Activated CD8-positive, alpha-beta T cell treated with anti-CD3 and anti-CD28 coated beads for 36 hours (primary cell): ENCODE results near the gene PCDHA11. TPM values are rescaled to one million over a fixed set of nuclear protein-coding genes. Genes with fewer than 3 reads are reported as not detected.

Source experiments
- ATAC-seq: fragments of 200-7000 bp; cut with Tn5 transposase; one replicate; pipeline ENCODE4 v1.10.0; 2021; ENCODE audit warnings: mild to moderate bottlenecking, moderate library complexity
- CTCF ChIA-PET: fragments of 350-600 bp; sonication (Branson Sonifier 250); formaldehyde crosslinking; loops from one replicate; lab custom pipeline; 2021; ENCODE audit warnings: antibody characterized with exemption; lab: Charles Lee
- POLR2A ChIA-PET: fragments of 350-600 bp; sonication (Branson Sonifier 250); formaldehyde crosslinking; loops from one replicate; lab custom pipeline; 2021; ENCODE audit warnings: antibody characterized with exemption; lab: Charles Lee
- DNase-seq: peaks from one replicate; pipeline ENCODE4 v3.0.0-alpha.2; 2020
- H3K27ac Mint-ChIP-seq: one replicate; pipeline ENCODE4 v1.8.0; 2021; ENCODE audit warnings: mild to moderate bottlenecking, mixed read lengths
- H3K27me3 Mint-ChIP-seq: one replicate; pipeline ENCODE4 v1.8.0; 2021; ENCODE audit warnings: mixed read lengths
- H3K36me3 Mint-ChIP-seq: one replicate; pipeline ENCODE4 v1.8.0; 2021; ENCODE audit warnings: low read depth, mixed read lengths
- H3K4me1 Mint-ChIP-seq: one replicate; pipeline ENCODE4 v1.8.0; 2021; ENCODE audit warnings: low read depth, mixed read lengths
- H3K4me3 Mint-ChIP-seq: one replicate; pipeline ENCODE4 v1.8.0; 2021; ENCODE audit warnings: mild to moderate bottlenecking, moderate library complexity, mixed read lengths
- H3K9me3 Mint-ChIP-seq: one replicate; pipeline ENCODE4 v1.8.0; 2021; ENCODE audit warnings: mixed read lengths
- intact Hi-C: fragments of 100-400 bp; cut with micrococcal nuclease; formaldehyde crosslinking; loops from one replicate; pipeline ENCODE4 v1.10.0; 2022
- total RNA-seq, 2 experiments: library from RNA; stranded (reverse); gene quantifications; one replicate each; pipeline ENCODE4 v1.2.3, GENCODE V29; 2021
- TF ChIP-seq, protein P1 (sequence below): fragments of 200-600 bp; IDR thresholded peaks from one replicate; pipeline ENCODE4 v1.8.0; 2022; ENCODE audit warnings: antibody characterized with exemption, mild to moderate bottlenecking

The PCDHA11 gene
- total RNA-seq, 2 experiments from 2014 or later = not detected

DNA sequence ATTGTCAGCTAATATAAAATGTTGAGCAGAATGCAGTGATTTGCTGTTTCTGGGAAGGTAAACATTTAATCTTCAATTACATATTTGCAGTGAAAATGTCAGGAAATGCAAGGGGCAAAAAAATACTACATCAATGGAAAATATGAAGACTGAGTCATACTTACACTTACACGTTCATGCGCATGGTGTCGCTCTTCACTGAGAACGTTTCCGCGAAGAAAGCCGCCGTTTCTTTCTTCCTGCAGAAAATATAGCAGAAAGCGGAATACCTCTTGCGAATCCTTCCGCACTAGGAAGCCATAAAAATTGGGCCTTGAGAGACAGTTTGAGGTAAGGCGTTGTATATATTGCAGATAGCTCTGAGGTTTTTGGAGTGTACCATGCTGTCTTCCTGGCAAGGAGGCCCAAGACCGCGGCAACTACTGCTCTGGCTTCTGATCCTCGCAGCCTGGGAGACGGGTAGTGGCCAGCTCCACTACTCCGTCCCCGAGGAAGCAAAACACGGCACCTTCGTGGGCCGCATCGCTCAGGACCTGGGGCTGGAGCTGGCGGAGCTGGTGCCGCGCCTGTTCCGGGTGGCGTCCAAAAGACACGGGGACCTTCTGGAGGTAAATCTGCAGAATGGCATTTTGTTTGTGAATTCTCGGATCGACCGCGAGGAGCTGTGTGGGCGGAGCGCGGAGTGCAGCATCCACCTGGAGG is 13.3 kb downstream of the PCDHA11 start, which contains the start of gene PCDHA13:
TSS of gene PCDHA13 (plus strand) at position 236 of the 702 bp plus-strand sequence. CDS start at position 381, 145 bp downstream.
- Mint-ChIP-seq H3K27ac (no peak within 1 kb of the TSS), H3K36me3 (peaks cover 8% of the 10 kb centered on the region), H3K27me3 (peaks cover 24% of the 10 kb centered on the region), H3K9me3 (peaks cover 18% of the 10 kb centered on the region), H3K4me1 (no peaks in the 10 kb centered on the region), H3K4me3 (no peak within 1 kb of the TSS)
- intact Hi-C loops = no loop called here
- ChIA-PET CTCF (interaction anchor here (0.7 kb wide), 1 partner anchor 159 kb away, joined by 3 read pairs; no protein-coding TSS in a partner anchor), POLR2A (no interaction called here)
- ATAC-seq = no peak
- DNase-seq = no peak
- TF ChIP-seq, protein P1, sequence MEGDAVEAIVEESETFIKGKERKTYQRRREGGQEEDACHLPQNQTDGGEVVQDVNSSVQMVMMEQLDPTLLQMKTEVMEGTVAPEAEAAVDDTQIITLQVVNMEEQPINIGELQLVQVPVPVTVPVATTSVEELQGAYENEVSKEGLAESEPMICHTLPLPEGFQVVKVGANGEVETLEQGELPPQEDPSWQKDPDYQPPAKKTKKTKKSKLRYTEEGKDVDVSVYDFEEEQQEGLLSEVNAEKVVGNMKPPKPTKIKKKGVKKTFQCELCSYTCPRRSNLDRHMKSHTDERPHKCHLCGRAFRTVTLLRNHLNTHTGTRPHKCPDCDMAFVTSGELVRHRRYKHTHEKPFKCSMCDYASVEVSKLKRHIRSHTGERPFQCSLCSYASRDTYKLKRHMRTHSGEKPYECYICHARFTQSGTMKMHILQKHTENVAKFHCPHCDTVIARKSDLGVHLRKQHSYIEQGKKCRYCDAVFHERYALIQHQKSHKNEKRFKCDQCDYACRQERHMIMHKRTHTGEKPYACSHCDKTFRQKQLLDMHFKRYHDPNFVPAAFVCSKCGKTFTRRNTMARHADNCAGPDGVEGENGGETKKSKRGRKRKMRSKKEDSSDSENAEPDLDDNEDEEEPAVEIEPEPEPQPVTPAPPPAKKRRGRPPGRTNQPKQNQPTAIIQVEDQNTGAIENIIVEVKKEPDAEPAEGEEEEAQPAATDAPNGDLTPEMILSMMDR = peak; percentile 33

DNA sequence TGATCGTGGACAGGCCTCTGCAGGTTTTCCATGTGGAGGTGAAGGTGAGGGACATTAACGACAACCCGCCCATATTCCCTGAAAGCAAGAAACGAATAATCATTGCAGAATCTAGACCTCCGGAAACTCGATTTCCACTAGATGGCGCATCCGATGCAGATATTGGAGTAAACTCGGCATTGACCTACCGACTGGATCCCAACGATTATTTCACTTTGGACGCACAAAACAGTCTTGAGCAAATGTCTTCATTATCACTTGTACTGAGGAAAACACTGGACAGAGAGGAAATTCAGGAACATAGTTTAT is 13.8 kb downstream of the PCDHA11 start:
- CTCF ChIA-PET = interaction anchor here (0.7 to 1.2 kb wide), 2 partner anchors 41 to 158 kb away, joined by 3 read pairs; no protein-coding TSS in a partner anchor
- H3K27me3 Mint-ChIP-seq = peaks cover 26% of the 10 kb centered on the region

DNA sequence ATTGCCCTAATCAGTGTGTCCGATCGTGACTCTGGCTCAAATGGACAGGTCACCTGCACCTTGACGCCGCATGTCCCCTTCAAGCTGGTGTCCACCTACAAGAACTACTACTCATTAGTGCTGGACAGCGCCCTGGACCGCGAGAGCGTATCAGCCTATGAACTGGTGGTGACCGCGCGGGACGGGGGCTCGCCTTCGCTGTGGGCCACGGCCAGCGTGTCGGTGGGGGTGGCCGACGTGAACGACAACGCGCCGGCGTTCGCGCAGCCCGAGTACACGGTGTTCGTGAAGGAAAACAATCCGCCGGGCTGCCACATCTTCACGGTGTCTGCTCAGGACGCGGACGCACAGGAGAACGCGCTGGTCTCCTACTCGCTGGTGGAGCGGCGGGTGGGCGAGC is 14.6 kb downstream of the PCDHA11 start:
- ATAC-seq (no peak), DNase-seq (no peak)
- no peak overlapping the region for H3K4me3 Mint-ChIP-seq
- POLR2A ChIA-PET = no interaction called here
- H3K36me3 Mint-ChIP-seq = peaks cover 8% of the 10 kb centered on the region
- intact Hi-C loops = no loop called here
- TF ChIP-seq, protein P1 = no peak
- peaks cover 18% of the 10 kb centered on the region for H3K9me3 Mint-ChIP-seq
- no peaks in the 10 kb centered on the region for H3K4me1 Mint-ChIP-seq
- CTCF ChIA-PET = interaction anchor here (1.2 kb wide), 1 partner anchor 42 kb away, joined by 3 read pairs; no protein-coding TSS in a partner anchor
- H3K27me3 Mint-ChIP-seq = peaks cover 24% of the 10 kb centered on the region
- H3K27ac Mint-ChIP-seq = no peak overlapping the region

More for the DNA sequence above, 13.8 kb downstream of the PCDHA11 start:
- Mint-ChIP-seq H3K9me3 (peaks cover 18% of the 10 kb centered on the region), H3K36me3 (peaks cover 8% of the 10 kb centered on the region), H3K27ac (no peak overlapping the region), H3K4me3 (no peak overlapping the region), H3K4me1 (no peaks in the 10 kb centered on the region)
- ATAC-seq (no peak), DNase-seq (no peak)
- TF ChIP-seq, protein P1 = no peak
- intact Hi-C loops = no loop called here
- POLR2A ChIA-PET = no interaction called here

DNA sequence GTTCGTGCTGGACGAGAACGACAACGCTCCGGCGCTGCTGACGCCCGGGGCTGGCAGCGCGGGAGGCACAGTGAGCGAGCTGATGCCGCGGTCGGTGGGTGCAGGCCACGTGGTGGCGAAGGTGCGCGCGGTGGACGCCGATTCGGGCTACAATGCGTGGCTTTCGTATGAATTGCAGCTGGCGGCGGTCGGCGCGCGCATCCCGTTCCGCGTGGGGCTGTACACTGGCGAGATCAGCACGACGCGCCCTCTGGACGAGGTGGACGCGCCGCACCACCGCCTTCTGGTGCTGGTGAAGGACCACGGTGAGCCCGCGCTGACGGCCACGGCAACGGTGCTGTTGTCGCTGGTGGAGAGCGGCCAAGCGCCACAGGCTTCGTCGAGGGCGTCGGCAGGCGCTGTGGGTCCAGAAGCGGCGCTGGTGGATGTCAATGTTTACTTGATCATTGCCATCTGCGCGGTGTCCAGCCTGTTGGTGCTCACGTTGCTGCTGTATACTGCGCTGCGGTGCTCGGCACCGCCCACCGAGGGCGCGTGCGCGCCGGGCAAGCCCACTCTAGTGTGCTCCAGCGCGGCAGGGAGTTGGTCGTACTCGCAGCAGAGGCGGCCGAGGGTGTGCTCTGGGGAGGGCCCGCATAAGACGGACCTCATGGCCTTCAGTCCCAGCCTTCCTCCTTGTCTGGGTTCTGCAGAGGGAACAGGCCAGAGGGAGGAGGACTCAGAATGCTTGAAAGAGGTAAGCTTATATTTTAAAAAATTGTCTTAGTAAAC is 15.4 kb downstream of the PCDHA11 start:
- peaks cover 18% of the 10 kb centered on the region for H3K9me3 Mint-ChIP-seq
- no peaks in the 10 kb centered on the region for H3K4me1 Mint-ChIP-seq
- no peak overlapping the region for H3K27ac Mint-ChIP-seq
- CTCF ChIA-PET = no interaction called here
- TF ChIP-seq, protein P1 = no peak
- peaks cover 21% of the 10 kb centered on the region for H3K27me3 Mint-ChIP-seq
- no peak for ATAC-seq
- POLR2A ChIA-PET = no interaction called here
- no peak overlapping the region for H3K4me3 Mint-ChIP-seq
- DNase-seq = no peak
- H3K36me3 Mint-ChIP-seq = peaks cover 8% of the 10 kb centered on the region
- intact Hi-C loops = no loop called here

DNA sequence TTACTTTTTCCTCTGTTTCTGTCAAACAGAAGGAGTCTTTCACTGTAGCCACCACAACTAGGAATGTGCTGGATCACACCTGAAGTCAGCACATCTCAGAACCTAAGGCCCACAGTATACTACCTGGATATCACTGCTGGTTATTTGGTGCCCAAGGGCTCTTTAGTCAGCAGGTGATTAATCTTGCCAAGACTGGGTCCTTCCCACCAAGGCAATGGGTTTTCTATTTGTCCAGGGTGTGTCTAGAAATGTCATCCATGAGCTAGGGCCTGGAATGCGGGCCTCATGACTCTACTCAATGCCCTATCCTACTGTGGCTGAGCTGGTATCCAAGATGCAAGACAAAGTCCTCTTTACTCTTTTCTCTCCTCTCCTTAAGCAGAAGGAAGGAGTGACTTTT is 47.6 kb downstream of the PCDHA11 start:
- DNase-seq = no peak
- Mint-ChIP-seq H3K4me1 (no peaks in the 10 kb centered on the region), H3K9me3 (peaks cover 1% of the 10 kb centered on the region), H3K27me3 (peaks cover 3% of the 10 kb centered on the region), H3K27ac (no peak overlapping the region), H3K36me3 (no peaks in the 10 kb centered on the region), H3K4me3 (no peak overlapping the region)
- TF ChIP-seq, protein P1 = no peak
- CTCF ChIA-PET = no interaction called here
- POLR2A ChIA-PET = no interaction called here
- intact Hi-C loops = no loop called here
- ATAC-seq = no peak
